Measurements from ENCODE around the gene RNF141.

RNF141 gene, protein sequence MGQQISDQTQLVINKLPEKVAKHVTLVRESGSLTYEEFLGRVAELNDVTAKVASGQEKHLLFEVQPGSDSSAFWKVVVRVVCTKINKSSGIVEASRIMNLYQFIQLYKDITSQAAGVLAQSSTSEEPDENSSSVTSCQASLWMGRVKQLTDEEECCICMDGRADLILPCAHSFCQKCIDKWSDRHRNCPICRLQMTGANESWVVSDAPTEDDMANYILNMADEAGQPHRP

DNA sequence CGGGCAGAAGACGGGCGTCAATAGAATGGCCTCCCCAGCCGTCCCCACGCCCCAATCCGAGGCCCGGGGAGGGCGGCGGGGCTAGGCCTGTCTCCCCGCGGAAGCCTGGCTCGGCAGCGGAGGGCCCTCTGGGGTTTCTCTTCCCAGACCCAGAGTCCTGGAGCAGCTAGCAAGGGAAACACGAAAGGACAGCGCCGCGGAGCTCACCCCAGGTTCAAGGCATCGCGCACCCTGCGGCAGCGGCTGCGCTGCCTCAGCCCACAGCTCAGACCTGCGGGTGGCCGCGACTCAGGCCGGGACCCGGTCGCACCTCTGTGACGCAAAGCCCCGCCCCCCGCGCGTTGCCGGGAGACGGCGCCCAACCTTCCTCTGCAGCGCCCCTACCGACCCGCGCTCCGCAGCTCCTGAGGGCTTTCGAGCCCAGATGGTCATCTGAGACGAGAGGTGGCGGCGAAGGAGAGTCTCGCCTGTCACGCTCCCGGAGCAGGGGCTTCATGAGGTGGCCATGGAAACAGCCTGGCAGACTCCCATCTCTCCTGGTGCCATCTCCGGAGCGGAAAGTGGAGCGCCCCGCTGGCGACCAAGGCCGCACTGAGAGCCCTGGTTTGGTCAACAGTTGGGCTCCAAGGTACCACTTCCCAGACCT is at the start of gene RNF141:
RNF141 (minus strand) TSS at position 273 of the 646 bp plus-strand sequence. CDS start 7,029 bp downstream, outside the sequence.
- DNase-seq (ENCODE audit: low read depth in 1 of 2, low spot score in 1 of 2) = peak; percentile 92 to 97

DNA sequence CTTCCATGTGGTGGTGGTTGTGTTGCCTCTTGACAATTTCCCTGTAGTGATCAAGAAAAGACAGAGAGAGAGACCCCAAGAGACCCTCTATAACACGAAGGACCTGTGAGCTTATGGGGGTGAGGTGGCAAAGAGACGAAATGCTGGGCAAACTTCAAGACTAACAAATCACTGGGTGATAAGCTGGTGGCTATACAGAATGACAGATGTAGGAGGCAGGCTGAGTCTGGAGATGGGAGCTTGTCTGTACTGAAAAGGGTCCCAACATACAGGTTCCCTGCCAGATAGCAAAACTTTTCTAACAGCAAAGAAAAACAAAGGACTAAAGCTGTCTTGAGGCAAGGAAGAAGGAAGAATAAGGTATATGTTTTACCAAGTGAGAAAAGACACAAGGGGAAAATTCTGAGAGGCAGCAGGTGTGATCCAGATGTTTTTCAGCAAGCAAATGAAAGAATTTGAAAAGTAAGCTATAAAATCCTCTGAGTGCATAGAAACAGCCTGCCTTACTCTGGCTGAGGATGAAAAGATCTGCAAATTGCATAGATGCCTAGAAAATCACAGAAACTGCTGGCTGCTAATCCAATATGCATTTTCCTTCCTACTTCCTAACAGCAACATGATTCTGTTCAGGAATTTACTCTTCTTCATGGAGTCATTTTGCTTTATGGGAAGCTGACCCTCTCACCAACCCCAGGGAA is 49.4 kb upstream of the RNF141 start:
- DNase-seq (ENCODE audit: low read depth in 1 of 2, low spot score in 1 of 2) = no peak

DNA sequence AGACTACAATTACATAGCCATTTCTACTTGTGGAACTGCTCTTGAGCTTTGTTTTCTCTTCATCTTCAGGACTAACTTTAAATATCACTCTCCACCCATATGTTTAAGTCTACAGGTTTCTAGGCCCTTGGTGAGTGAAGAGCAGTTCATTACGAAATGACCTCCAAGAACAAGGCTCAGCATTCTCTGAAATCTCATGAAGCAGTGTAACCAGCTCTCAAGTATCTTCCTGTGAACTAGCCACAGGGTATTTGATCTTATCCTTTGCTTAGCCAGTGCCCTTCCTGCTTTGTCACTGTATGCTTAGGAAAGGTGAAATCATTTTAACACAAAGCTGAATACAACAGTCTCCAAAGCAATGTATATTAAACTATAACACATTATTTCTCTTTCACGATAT is 47.9 kb upstream of the RNF141 start:
- no peak for DNase-seq (ENCODE audit: low read depth in 1 of 2, low spot score in 1 of 2)

DNA sequence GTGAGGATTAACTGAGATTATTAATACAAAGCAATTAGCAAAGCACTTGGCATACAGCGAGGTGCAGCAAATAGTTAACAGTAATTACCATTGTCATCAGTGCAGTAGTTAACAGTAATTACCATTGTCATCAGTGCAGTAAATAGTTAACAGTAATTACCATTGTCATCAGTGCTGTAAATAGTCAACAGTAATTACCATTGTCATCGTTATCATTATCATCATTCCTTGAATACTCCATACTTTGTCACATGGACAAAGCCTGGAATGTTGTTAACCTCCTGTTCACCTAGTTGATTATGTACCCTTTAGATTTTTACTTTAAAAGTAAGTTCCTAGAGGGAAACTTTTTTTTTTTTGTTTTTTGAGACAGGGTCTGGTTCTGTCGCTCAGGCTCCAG is 47.0 kb upstream of the RNF141 start:
- DNase-seq (ENCODE audit: low read depth in 1 of 2, low spot score in 1 of 2) = no peak

DNA sequence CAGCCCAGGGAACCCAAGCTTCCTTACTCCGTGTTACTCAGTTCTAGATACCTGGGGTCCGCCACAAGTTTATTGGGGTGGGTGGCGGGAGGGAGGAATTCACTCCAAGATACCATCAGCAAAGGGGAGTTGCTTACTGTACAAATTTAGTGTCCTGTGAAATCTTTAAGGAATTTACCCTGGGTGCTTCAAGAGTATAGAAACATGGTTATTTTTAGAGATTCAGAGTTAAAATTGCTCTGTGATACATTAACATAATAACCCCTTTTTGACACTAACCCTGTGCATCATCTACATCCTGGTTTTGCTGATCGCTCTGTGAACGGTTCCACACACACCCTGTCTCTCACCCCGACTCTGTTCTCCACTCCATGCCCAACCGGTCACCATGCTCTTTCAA is 46.4 kb upstream of the RNF141 start:
- DNase-seq (ENCODE audit: low read depth in 1 of 2, low spot score in 1 of 2) = no peak

DNA sequence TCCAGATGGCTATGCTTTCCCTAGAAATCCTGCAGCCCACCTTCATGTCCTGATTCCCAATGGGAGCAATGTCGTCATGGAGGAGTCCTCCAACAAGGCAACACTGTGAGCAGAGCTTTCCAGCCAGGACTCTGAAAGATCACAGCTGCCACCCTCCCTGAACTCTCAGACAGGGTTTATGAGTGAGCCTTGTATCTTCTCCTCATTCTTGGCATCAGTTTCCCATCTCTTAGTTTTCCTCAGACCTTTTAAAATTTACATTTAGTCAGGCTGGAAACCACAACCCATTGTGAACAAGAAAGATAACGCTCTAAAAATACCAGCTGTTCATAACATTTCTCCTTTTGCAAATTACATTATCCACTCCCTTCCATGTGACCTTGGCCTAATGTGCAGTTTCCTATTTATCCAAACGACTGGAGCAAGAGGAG is 43.1 kb upstream of the RNF141 start:
- DNase-seq (ENCODE audit: low read depth in 1 of 2, low spot score in 1 of 2) = no peak

DNA sequence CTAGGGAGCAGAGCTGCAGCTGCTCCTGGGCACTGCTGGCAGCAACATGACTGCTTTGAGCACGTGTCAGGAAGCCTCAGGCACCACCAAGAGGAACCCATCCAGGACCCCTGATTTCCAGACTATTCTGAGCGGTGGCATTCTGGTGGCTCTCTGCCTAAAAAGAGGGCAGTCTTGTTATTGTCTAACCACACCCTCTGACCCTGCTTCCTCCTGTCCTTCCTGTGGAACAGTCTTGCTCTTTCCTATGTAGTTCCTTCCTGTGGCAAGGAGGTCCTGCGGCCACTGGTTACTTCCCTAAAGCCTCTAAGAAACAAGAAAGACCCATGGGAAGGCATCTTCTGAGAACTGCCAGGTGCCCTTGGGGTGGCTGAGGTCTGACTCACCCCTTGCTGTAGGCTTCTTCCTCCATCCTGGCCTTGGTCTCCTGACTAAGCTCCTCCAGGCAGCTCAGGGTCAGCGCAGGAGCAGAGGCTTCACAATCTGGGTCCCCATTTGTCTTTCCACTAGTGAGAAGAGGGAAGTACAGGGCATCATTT is 40.6 kb upstream of the RNF141 start:
- DNase-seq (ENCODE audit: low read depth in 1 of 2, low spot score in 1 of 2) = no peak

DNA sequence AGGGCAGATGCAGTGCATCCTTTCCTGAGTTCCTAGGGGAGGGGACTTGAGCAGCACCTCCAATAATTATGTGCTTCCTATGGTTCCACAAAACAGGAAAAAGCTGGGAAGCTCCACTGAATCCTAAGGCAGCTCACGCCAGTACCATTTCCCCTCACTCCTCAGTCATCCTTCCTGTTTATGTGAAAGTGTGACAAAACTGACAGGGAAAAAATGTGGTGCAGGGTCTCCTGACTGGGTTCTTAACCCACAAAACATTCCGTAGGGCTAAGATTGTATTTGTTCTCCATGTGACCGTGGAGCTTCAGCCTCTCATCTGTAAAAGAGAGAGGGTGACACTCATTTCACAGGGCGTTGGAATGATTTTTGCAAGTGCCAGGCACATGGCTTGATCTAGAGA is 39.6 kb upstream of the RNF141 start:
- no peak for DNase-seq (ENCODE audit: low read depth in 1 of 2, low spot score in 1 of 2)

DNA sequence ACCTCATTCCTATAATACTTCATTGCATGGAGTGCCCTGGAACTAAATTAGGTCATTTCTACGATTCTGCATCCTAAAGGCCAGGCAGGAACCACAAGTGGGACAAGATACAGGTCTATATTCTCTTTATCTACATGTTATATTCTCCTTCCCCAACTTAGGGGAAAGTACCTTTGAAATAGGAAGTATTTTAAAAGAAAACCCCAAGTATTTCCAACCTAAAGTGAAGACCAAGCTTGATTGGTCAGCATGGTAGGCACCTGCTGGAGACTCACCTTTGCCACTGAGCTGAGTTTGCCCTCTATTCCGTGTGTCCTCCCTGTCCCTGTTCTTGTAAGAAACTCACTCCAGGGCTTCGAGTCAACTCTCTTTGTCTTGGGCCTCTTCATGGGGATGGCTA is 38.7 kb upstream of the RNF141 start:
- no peak for DNase-seq (ENCODE audit: low read depth in 1 of 2, low spot score in 1 of 2)

DNA sequence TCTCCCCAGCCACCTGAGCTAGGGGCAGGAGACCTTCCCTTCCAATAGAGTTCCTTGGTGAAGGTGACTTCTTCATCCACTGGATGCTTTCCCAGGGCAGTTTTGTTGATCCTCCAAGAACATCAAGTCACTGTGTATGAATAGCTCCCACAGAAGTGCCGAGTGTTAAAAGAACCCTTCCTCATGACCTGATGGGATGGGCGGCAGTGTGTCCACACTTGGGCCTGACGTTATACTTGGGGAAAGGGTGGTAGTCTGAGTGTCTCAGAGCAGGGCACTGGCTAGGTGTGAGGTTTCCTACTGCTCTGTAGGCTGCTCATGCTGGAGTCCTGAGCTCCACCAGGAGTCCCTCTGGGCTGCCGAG is 35.0 kb upstream of the RNF141 start:
- no peak for DNase-seq (ENCODE audit: low read depth in 1 of 2, low spot score in 1 of 2)

DNA sequence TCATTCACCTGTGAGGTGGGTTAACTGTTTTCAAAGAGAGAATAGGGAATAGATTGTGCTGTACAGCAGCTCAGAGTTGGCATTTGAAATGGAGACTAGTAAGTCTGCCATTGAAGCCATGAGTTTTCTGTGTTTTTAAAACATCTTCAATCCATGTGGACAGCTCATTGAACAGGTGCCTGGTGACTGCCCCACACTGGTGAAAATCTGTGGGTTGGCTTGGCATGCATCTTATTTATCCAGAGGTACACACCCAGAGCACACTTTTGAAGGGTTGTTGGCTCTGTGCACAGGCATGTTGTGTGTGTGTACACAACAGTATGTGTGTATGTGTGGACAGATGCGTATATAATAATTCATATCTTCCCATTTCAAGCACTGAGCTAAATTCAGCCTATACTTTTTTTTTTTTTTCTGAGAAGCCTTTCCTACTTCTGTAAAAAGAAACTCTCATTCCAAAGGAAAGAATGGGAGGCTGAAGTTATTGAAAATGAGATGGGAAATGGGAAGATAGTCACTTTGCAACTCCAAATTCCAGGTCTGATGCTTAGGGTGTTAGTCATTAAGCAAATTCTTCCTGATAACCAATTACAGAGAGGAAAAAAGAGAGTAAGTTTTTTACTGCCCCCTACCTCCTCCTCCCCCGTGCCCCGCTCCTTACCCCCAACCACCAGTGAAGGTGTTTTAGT is 34.5 kb upstream of the RNF141 start:
- DNase-seq (ENCODE audit: low read depth in 1 of 2, low spot score in 1 of 2) = no peak

DNA sequence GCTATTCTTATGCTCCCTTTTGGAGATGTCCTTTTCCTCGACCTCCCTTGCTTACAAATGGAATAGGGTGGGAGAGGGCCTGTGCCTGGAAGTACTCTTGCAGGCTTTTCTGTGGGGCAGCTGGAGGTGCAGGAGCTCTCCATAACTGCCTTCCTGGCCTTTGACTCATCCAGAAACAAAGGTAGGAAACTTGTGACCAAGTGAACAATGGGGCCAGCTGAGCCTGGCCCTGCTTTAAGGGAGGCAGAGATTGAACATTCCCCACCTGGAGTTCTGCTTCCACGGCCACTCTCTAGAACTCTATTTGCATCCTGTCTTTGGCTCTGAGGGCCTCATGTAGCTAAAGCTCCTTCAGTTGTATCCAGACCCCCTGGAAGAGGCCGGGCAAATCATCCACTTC is 32.6 kb upstream of the RNF141 start:
- DNase-seq (ENCODE audit: low read depth in 1 of 2, low spot score in 1 of 2) = no peak

DNA sequence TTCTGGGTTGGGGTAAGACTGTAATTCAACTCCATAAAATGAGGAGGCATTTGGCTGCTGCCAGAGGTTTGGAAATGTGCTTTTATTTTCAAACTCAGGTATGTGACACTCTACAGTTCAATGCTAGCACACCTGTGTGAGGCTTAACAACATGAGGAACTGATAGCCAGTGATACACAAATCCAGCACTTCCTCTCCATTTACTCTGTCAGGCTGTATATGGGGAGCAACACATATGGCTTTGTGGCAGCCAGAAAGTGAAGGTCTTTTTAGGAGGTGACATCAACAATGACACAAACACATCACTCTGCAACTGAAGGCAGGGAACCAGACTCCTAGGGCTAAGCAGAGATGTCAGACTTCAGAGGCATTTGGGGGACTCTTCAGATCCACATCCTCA is 32.0 kb upstream of the RNF141 start:
- DNase-seq (ENCODE audit: low read depth in 1 of 2, low spot score in 1 of 2) = no peak

DNA sequence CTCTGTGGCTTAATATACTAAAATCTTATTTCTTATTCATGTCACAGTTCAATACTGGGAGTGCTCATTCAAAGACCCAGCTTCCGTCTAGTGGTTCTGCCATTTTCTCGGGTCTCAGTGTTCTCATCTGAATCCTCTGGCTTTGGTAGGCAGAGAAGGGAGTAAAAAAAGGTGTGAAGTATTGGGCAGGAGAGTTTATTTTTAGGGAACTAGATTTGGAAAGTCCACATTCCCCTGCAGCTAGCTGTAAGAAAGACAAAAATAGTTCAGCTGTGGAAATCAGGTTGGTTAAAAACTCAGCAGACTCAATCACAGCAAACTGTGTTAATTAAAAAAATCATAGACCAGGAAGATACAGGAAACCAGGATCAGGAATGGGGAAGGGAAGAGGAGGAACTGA is 31.5 kb upstream of the RNF141 start:
- no peak for DNase-seq (ENCODE audit: low read depth in 1 of 2, low spot score in 1 of 2)

DNA sequence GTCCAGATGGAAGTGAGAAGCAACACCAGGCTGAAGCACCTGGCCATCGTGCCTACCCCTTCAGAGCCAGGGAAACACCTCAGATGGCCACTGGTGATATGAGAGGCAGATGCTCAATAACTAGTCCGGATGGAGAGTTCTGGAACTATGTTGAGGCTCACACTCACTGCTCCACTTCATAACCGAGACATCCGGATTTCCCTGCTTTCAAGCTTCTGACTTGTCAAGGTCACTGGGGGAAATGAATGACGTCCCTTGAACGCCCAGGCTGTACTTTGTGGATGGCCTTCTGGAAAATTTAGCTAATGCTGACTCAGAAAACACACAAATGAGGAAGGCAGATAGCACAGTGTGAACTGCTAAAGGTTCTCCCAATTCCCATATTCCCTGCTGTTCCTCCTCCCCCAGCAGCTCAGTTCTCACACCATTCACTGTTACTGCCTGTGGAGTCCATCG is 27.5 kb upstream of the RNF141 start, which contains the start of gene LYVE1:
LYVE1 (minus strand) TSS at position 180 of the 456 bp plus-strand sequence; CDS start at position 47, 133 bp downstream.
- no peak for DNase-seq (ENCODE audit: low read depth in 1 of 2, low spot score in 1 of 2)

DNA sequence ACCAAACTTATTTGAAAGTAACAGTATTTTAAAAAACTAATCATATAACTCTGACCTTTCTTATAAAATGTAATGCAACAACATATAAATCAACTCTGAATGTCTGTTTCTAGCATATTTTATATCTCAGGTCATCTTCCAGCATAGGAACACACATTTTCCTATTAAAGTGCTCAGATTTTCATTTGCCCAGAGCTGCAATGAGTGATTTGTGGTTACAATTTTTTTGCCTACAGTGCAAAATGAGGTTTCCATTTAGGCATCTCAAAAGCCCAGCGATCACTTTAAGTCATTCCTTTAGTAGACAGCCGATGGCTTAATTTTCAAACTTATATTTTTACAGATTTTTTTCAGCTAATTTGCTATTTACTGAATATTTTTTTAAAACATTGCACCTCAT is 26.5 kb upstream of the RNF141 start:
- no peak for DNase-seq (ENCODE audit: low read depth in 1 of 2, low spot score in 1 of 2)

DNA sequence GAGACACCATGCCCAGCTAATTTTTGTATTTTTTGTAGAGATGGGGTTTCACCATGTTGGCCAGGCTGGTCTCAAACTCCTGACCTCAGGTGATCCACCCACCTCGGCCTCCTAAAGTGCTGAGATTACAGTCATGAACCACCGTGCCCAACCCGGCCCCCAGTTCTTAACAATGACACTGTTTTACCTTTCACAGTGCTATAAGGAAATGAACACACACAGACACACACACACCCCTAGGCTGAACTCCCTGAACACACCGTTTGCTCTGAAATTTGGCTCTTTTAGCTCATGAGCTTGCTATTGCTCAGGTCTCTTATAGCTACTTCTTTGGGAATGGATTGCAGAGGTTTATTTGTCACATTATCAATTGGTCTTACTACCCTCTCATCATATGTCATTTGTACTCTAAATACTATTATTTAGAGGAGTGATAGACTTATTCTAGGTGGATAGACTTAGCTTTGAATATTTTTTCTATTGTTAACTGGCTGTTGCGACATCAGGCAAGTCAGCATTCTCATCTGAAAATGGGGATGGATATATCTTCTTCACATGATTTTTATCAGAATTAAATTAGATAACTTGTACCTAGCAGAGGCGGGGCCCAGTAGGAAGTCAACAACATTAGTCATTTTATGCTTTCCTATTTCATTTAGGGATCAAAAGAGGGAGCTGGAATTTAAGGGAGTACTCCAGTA is 25.4 kb upstream of the RNF141 start:
- no peak for DNase-seq (ENCODE audit: low read depth in 1 of 2, low spot score in 1 of 2)

DNA sequence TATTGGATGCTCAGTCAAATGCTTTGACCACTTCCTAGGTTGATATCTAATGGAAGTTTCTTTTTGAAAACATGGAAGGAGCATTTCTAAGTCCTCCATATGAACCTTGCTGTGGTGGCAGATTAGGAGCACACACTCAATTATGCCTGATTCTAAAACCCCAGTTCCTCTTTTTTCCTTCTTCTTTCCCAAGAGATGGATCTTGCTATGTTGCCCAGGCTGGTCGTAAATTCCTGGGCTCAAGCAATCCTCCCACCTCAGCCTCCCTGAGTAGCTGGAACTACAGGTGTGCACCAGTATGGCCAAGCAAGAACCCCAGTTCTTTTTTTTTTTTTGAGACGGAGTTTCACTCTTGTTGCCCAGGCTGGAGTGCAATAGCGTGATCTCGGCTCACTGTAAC is 24.5 kb upstream of the RNF141 start:
- DNase-seq (ENCODE audit: low read depth in 1 of 2, low spot score in 1 of 2) = no peak

DNA sequence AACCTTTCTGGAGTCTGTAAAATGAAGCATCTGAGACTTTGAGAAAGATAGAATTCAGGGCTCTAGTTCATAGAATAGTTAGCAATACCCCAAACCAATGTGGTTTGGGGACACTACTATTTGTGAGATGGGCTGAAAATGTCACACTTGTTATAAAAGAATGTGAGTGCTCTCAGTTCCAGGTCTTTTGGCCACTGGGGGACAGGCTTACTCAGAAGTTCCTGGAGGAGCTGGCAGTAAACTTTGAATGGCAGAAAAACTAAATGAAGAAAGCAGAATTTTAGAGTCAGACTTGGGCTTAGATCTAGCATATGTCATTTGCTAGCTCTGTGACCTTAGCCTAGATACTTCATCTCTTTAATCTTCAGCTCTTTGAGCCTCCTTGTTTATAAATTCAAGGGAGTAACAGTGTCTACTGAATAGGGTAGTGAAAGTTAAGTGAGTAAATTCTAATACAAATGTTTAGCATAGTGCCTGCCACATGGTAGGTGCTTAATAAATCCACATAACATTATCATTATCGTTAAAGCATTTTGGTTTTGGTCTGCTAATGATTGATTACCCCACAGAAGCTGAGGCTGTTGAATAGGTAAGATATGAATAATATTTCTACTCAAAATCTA is 23.8 kb upstream of the RNF141 start:
- DNase-seq (ENCODE audit: low read depth in 1 of 2, low spot score in 1 of 2) = no peak

DNA sequence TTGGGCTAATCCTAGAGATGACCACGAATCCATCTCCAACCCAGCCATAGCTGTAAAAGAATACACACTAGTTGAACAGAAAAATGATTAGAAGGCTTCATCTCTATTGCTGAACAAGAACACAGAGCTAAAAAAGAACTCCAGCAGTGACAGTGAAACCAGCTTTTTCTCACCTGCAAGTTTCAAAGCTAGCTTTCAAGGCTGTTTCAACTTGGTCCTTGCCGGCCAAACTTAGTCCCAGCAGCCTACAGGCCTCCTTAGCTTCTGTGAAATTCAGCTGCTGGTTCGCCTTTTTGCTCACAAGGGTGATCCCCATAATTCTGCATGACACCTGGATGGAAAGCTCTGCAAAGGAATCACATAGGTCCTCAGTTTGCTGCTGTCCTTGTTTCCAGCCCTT is 23.0 kb upstream of the RNF141 start:
- no peak for DNase-seq (ENCODE audit: low read depth in 1 of 2, low spot score in 1 of 2)

Measured in stimulated activated CD4-positive, alpha-beta T cell treated with anti-CD3 and anti-CD28 coated beads, Interleukin-15, amount 100 ng/mL, for 1 hour (primary cell).